Adrenal gland (tissue), 12 donors: ENCODE data around the gene YAP1. TPM values are rescaled to one million over a fixed set of nuclear protein-coding genes. Genes with fewer than 3 reads are reported as not detected.
A peak's percentile ranks its signal among the peaks of the same experiment; 100 is the strongest.

Experiments used
- DNase-seq, 7 donors: peaks; one replicate each; pipeline ENCODE4 v3.0.0-alpha.2; 2019 to 2020
- H3K27ac ChIP-seq, 5 donors: fragments of 200-600 bp; sonication (generic) in 4 of 5; 1 replicate in 3 of 5; 2 replicates in 2 of 5; pipeline versions ENCODE4 v1.5.1 to v1.8.0; 2016 to 2020; ENCODE audit warnings: mild to moderate bottlenecking in 1 of 5
- H3K27me3 ChIP-seq: fragments of 200-600 bp; 2 replicates; pipeline ENCODE4 v1.8.0; 2021
- H3K36me3 ChIP-seq, 2 donors: fragments of 200-600 bp; replicated peaks in 1 of 2; 1 replicate in 1 of 2; 2 replicates in 1 of 2; pipeline versions ENCODE4 v1.5.1 to v1.8.0; 2018 to 2022
- H3K4me1 ChIP-seq, 2 donors: fragments of 200-600 bp; replicated peaks in 1 of 2; 1 replicate in 1 of 2; 2 replicates in 1 of 2; pipeline versions ENCODE4 v1.5.1 to v1.8.0; 2018 to 2021
- H3K4me3 ChIP-seq, 4 donors: fragments of 200-600 bp; sonication (generic) in 3 of 4; one replicate each; pipeline ENCODE4 v1.5.1; 2016 to 2018
- H3K9me3 ChIP-seq, 3 donors: fragments of 200-600 bp; sonication (generic) in 1 of 3; replicated peaks in 1 of 3; 1 replicate in 2 of 3; 2 replicates in 1 of 3; pipeline versions ENCODE4 v1.5.1 to v1.8.0; 2016 to 2021
- CTCF ChIP-seq, 6 experiments: fragments of 450-650 bp in 4 of 6; fragments of 200-600 bp in 2 of 6; sonication (generic) in 1 of 6; IDR thresholded peaks; 1 replicate in 5 of 6; 2 replicates in 1 of 6; pipeline versions ENCODE4 v1.5.1 to v1.8.0; 2016 to 2021; ENCODE audit warnings: antibody characterized with exemption in 6 of 6, mild to moderate bottlenecking in 2 of 6, moderate library complexity in 1 of 6
- POLR2A ChIP-seq, 2 donors: fragments of 450-650 bp; IDR thresholded peaks; one replicate each; pipeline ENCODE4 v1.6.1; 2017; ENCODE audit warnings: antibody characterized with exemption in 2 of 2, mild to moderate bottlenecking in 2 of 2, moderate library complexity in 1 of 2
- WGBS, 4 donors: extraction: QIAGEN DNeasy Blood & Tissue Kit in 2 of 4; methylation state at CpG; one replicate each; pipeline versions ENCODE4 v1.1.5 to v1.1.7; 2013 to 2017; 5-methylcytosine and 5-hydroxymethylcytosine counted together
- intact Hi-C, 2 donors: fragments of 100-400 bp; cut with DNase I; formaldehyde crosslinking; loops; one replicate each; pipeline versions ENCODE4 v1.14.1 to v1.15.0; 2022 to 2023
- polyA plus RNA-seq, 3 donors: library from polyadenylated mRNA; stranded (reverse); fragments of 200-250 nt in 2 of 3; fragments of 350-450 nt in 1 of 3; fragmentation: Illumina TruSeq in 1 of 3; extraction: RNeasy Lipid Tissue Mini Kit (QIAGEN cat#74804) in 1 of 3; gene quantifications; one replicate each; pipeline ENCODE4 v1.2.3, GENCODE V29; 2013 to 2014
- total RNA-seq, 9 donors: library from RNA; depleted of rRNA in 4 of 9; stranded (reverse); fragments of >200 nt in 4 of 9; fragments of 120-200 nt in 1 of 9; fragmentation: NEBNext Ultra II Directional in 1 of 9; extraction: Animal tissue kit (Norgen Biotek cat#: 25700) in 1 of 9; gene quantifications; one replicate each; pipeline versions ENCODE4 v1.1.0 to v1.2.4, GENCODE V29; 2013 to 2023
- donor health status: healthy with polysubstance abuse.
- donor health status: Bipolar disorder and iron deficiency.
- donor health status: DM: yes; HTN: yes; CAD: no.
- donor health status: DM: no; HTN: no; CAD: no.
- donor health status: DM: no; HTN: no; CAD: no.
- donor health status: DM: yes; HTN: yes; CAD: no.

Gene YAP1
- total and polyA plus RNA-seq, 12 donors: 16.3 to 135 (median 82.9) TPM

DNA sequence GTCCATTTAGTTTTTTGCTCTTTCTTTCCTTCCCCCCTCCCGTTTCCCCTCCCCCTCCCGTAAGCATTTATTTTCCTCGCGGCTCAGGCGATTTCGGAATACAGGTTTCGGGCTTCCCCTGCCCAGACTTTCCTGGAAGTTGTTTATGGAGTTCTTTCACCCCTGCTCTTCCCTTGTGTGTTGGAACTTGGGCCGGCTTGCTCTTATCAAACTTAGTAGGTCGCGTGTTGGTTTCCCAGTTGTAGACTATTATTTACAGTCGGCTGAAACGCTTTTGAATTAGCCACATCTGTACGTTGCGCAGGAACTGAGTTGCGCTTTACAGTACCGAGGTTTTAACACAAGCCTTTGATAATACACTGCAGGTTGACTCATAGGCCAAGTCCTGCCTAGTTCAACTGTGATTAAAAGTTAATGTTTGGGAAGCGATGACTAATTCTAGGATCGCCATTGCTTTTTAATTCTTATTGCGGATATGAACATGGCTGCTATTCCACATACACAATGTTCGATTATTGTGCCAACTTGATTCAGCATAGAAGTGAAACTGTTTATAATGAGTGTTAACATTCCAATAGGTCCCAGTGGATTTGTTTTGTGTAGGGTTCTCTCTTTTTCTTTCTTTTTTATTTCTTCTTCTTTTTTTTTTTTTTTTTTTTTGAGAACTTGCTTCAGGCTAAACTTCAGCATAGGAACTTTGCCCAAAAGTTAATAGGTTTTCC is 1.7 kb downstream of the YAP1 start:
- H3K27ac ChIP-seq: peak overlapping the region; percentile 74 to 96 (median 94)
- WGBS, 4 donors: 2 to 4% (median 3%) methylated on average over 20 of the region's 20 CpGs
- DNase-seq: peak in 5 of 7 donors; percentile 56 to 69 (median 60)
- peak in 1 of 2 donors; percentile 78 for TF ChIP-seq POLR2A (IDR thresholded peaks at IDR 0.05)
- TF ChIP-seq CTCF (IDR thresholded peaks at IDR 0.05): no peak
- H3K27me3 ChIP-seq: no peaks in the 10 kb centered on the region
- intact Hi-C loops: no loop called here
- peaks cover 0 to 45% of the 10 kb centered on the region in 2 donors for H3K4me1 ChIP-seq
- H3K4me3 ChIP-seq: peak overlapping the region in 3 of 4 donors; percentile 49 to 74 (median 61)
- peaks cover 0 to 4% of the 10 kb centered on the region in 2 donors for H3K36me3 ChIP-seq
- no peaks in the 10 kb centered on the region for H3K9me3 ChIP-seq

GRCh38 chr11:102112509-102112821 is 2.2 kb downstream of the YAP1 start:
- H3K27ac ChIP-seq: peak overlapping the region; percentile 74 to 96 (median 94)
- no peak for TF ChIP-seq CTCF (IDR thresholded peaks at IDR 0.05)
- no peak for TF ChIP-seq POLR2A (IDR thresholded peaks at IDR 0.05)
- peak overlapping the region in 2 of 4 donors; percentile 61 to 74 for H3K4me3 ChIP-seq
- no peaks in the 10 kb centered on the region for H3K27me3 ChIP-seq
- intact Hi-C loops: no loop called here
- H3K9me3 ChIP-seq: no peaks in the 10 kb centered on the region
- 7 to 14% (median 11%) methylated on average over 5 of the region's 5 CpGs for WGBS, 4 donors
- H3K4me1 ChIP-seq: peaks cover 0 to 50% of the 10 kb centered on the region in 2 donors
- no peak for DNase-seq
- H3K36me3 ChIP-seq: peaks cover 0 to 4% of the 10 kb centered on the region in 2 donors

DNA sequence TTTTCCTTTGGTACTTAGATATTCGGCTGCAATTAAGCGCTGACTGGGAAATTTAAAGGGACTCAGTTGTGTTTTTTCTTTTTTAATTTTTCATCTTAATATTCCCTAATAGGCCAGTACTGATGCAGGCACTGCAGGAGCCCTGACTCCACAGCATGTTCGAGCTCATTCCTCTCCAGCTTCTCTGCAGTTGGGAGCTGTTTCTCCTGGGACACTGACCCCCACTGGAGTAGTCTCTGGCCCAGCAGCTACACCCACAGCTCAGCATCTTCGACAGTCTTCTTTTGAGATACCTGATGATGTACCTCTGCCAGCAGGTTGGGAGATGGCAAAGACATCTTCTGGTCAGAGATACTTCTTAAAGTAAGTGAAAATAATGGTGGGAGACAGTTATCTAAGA is 3.8 kb downstream of the YAP1 start:
- Histone ChIP-seq H3K4me1 (peaks cover 0 to 56% of the 10 kb centered on the region in 2 donors), H3K4me3 (no peak overlapping the region), H3K27me3 (no peaks in the 10 kb centered on the region), H3K27ac (no peak overlapping the region), H3K9me3 (no peaks in the 10 kb centered on the region), H3K36me3 (peaks cover 0 to 4% of the 10 kb centered on the region in 2 donors)
- TF ChIP-seq CTCF (IDR thresholded peaks at IDR 0.05) (no peak), POLR2A (IDR thresholded peaks at IDR 0.05) (no peak)
- intact Hi-C loops: no loop called here
- 79 to 87% (median 83%) methylated on average over 4 of the region's 4 CpGs for WGBS, 4 donors
- DNase-seq: no peak

DNA sequence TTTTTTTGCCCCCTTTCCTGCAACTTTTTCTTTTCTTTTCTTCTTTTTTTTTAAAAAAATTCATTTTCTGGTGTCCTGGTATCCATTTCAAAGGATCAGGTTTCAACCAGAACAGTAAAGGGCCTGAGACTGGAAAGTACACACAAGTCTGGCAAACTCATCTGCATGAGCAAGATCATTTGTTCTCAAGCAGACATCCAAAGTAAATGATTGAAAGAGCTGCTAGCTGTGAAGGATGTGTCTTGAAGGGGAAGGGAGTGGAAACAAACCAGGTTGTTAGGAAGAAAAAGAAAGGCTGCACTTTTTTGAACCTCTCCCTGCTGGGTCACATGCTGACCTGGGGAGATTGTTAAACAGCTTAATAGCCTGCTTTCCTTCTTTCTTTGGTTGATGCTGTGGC is 5.3 kb downstream of the YAP1 start:
- intact Hi-C loops: no loop called here
- no peak for DNase-seq
- Histone ChIP-seq H3K27me3 (no peaks in the 10 kb centered on the region), H3K4me1 (peaks cover 8 to 63% of the 10 kb centered on the region in 2 donors), H3K4me3 (no peak overlapping the region), H3K27ac (no peak overlapping the region), H3K9me3 (no peaks in the 10 kb centered on the region), H3K36me3 (peaks cover 0 to 4% of the 10 kb centered on the region in 2 donors)
- TF ChIP-seq CTCF (IDR thresholded peaks at IDR 0.05) (no peak), POLR2A (IDR thresholded peaks at IDR 0.05) (no peak)
